Activated T-cell treated with anti-CD3 and anti-CD28 coated beads, Interleukin-2, amount 50 U/mL, for 1 hour (primary cell): Measurements from ENCODE around the gene DHRS1.

Source experiments
- DNase-seq: peaks from one replicate; pipeline ENCODE4 v3.0.0-alpha.2; 2020

The DHRS1 gene

GRCh38 chr14:24280797-24281460 is 18.7 kb downstream of the DHRS1 start:
- DNase-seq, result no peak

- peak; percentile 53 for DNase-seq
Measured at GRCh38 chr14:24279301-24280186, 20.0 kb downstream of the DHRS1 start.

GRCh38 chr14:24278424-24278823 is 21.2 kb downstream of the DHRS1 start:
- DNase-seq, result no peak

- no peak for DNase-seq
Measured at GRCh38 chr14:24277606-24278321, 21.8 kb downstream of the DHRS1 start.

GRCh38 chr14:24277071-24277470 is 22.5 kb downstream of the DHRS1 start:
- no peak for DNase-seq

GRCh38 chr14:24274101-24274543 is 25.5 kb downstream of the DHRS1 start:
- DNase-seq, result peak; percentile 22

GRCh38 chr14:24273422-24273998 is 26.1 kb downstream of the DHRS1 start:
- DNase-seq, result no peak

- DNase-seq, result no peak
Measured at GRCh38 chr14:24272467-24272866, 27.1 kb downstream of the DHRS1 start.

- no peak for DNase-seq
Measured at GRCh38 chr14:24271834-24272263, 27.7 kb downstream of the DHRS1 start.

- DNase-seq, result peak; percentile 91
Measured at GRCh38 chr14:24271134-24271833, 28.3 kb downstream of the DHRS1 start, which contains the start of gene RABGGTA. Gene RABGGTA (minus strand): TSS chr14:24271597. CDS start chr14:24271115, 482 bp downstream.

- no peak for DNase-seq
Measured at GRCh38 chr14:24270537-24271133, 28.9 kb downstream of the DHRS1 start.

- DNase-seq, result no peak
Measured at GRCh38 chr14:24269910-24270536, 29.6 kb downstream of the DHRS1 start.

GRCh38 chr14:24269368-24269767 is 30.2 kb downstream of the DHRS1 start:
- DNase-seq, result no peak

GRCh38 chr14:24268225-24268624 is 31.4 kb downstream of the DHRS1 start:
- DNase-seq, result no peak

GRCh38 chr14:24267516-24267915 is 32.1 kb downstream of the DHRS1 start:
- DNase-seq, result no peak

GRCh38 chr14:24266344-24267244 is 33.0 kb downstream of the DHRS1 start:
- DNase-seq, result no peak

- no peak for DNase-seq
Measured at GRCh38 chr14:24264298-24264697, 35.3 kb downstream of the DHRS1 start.

GRCh38 chr14:24263848-24264247 is 35.7 kb downstream of the DHRS1 start:
- DNase-seq, result no peak

- no peak for DNase-seq
Measured at GRCh38 chr14:24262821-24263733, 36.5 kb downstream of the DHRS1 start, which contains the start of gene TGM1. Gene TGM1 (minus strand): TSS chr14:24263177. CDS start chr14:24262352, 825 bp downstream.
